Osteocyte (in vitro differentiated cells): Measurements from ENCODE around the gene PSTPIP1. TPM values are rescaled to one million over a fixed set of nuclear protein-coding genes. Genes with fewer than 3 reads are reported as not detected.

Experiments used
- DNase-seq: peaks from one replicate; pipeline ENCODE4 v3.0.0; 2021; ENCODE audit warnings: mixed read lengths; ENCODE audit not compliant: unreplicated experiment; ENCODE audit errors: extremely low spot score
- H3K27ac Mint-ChIP-seq: one replicate; pipeline ENCODE4 v1.8.0; 2021; ENCODE audit warnings: mild to moderate bottlenecking, mixed read lengths; ENCODE audit not compliant: unreplicated experiment
- H3K27me3 Mint-ChIP-seq: one replicate; pipeline ENCODE4 v1.8.0; 2021; ENCODE audit warnings: mixed read lengths; ENCODE audit not compliant: unreplicated experiment
- H3K36me3 Mint-ChIP-seq: one replicate; pipeline ENCODE4 v1.8.0; 2021; ENCODE audit warnings: mixed read lengths; ENCODE audit not compliant: unreplicated experiment
- H3K4me1 Mint-ChIP-seq: one replicate; pipeline ENCODE4 v1.8.0; 2021; ENCODE audit warnings: mixed read lengths; ENCODE audit not compliant: unreplicated experiment
- H3K4me3 Mint-ChIP-seq: one replicate; pipeline ENCODE4 v1.8.0; 2021; ENCODE audit warnings: mild to moderate bottlenecking, moderate library complexity, mixed read lengths; ENCODE audit not compliant: unreplicated experiment
- H3K9me3 Mint-ChIP-seq: one replicate; pipeline ENCODE4 v1.8.0; 2021; ENCODE audit warnings: mixed read lengths; ENCODE audit not compliant: unreplicated experiment
- long read RNA-seq: library from polyadenylated mRNA; unstranded; transcript quantifications from one replicate; pipeline ENCODE4 v2.0.0, GENCODE V29; 2021
- total RNA-seq: library from RNA; stranded (reverse); gene quantifications from 2 replicates; pipeline ENCODE4 v1.2.1, GENCODE V29; 2021
- TF ChIP-seq, protein P1 (sequence below): fragments of 200-600 bp; sonication (generic); IDR thresholded peaks from 2 replicates; pipeline ENCODE4 v1.5.0; 2021; ENCODE audit warnings: antibody characterized with exemption, mild to moderate bottlenecking, moderate library complexity

Gene PSTPIP1
- not detected in 2 replicates for total RNA-seq
- long read RNA-seq = 0 reads

DNA sequence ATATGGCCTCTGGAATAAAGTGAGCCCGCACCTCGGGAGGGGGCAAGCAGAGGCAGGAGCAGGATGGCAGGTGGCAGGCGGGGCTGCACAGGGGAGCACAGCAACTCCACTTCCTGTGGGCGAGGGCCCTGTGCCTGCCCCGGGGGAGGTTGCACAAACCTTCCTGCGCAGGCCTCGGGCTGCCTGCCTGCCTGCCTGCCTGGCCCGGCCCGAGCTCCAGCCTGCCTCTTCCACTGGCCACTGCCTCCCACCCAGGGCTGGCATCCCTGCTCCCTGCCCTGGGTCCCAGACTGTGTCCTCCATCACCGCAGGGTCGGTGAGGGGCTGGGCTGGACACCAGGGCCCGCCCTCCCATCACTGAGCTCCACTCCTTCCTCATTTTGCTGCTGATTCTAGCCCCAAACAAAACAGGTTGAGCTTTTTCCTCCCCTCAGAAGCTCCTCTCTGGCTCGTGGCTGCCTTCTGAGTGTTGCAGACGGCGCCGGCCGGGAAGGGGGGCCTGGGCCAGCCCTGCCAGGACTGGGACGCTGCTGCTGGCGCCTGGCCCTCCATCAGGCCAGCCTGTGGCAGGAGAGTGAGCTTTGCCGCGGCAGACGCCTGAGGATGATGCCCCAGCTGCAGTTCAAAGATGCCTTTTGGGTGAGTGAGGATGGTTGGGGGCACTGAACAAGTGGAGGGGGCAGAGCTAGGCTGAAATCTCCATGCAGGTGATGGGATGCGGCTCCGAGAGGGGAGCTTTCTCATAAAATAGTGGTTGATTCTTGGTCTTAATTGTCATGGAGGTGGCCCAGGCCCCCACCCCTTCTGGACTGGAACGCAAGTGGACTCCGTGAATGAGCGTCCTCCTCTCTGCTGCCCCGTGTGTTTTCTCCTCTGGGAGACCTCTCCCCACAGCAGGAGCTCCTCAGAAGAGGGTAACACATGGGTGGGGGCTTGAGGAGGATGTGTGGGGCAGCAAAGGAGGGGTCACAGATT is at the start of gene PSTPIP1:
Gene PSTPIP1 (plus strand): TSS at position 156 of the 975 bp plus-strand sequence. CDS start 448 bp downstream, at position 604.
- H3K9me3 Mint-ChIP-seq = no peaks in the 10 kb centered on the region
- TF ChIP-seq, protein P1, sequence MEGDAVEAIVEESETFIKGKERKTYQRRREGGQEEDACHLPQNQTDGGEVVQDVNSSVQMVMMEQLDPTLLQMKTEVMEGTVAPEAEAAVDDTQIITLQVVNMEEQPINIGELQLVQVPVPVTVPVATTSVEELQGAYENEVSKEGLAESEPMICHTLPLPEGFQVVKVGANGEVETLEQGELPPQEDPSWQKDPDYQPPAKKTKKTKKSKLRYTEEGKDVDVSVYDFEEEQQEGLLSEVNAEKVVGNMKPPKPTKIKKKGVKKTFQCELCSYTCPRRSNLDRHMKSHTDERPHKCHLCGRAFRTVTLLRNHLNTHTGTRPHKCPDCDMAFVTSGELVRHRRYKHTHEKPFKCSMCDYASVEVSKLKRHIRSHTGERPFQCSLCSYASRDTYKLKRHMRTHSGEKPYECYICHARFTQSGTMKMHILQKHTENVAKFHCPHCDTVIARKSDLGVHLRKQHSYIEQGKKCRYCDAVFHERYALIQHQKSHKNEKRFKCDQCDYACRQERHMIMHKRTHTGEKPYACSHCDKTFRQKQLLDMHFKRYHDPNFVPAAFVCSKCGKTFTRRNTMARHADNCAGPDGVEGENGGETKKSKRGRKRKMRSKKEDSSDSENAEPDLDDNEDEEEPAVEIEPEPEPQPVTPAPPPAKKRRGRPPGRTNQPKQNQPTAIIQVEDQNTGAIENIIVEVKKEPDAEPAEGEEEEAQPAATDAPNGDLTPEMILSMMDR = no peak
- H3K27me3 Mint-ChIP-seq = no peaks in the 10 kb centered on the region
- no peaks in the 10 kb centered on the region for H3K4me1 Mint-ChIP-seq
- no peaks in the 10 kb centered on the region for H3K36me3 Mint-ChIP-seq
- no peak within 1 kb of the TSS for H3K27ac Mint-ChIP-seq
- H3K4me3 Mint-ChIP-seq = no peak within 1 kb of the TSS
- no peak for DNase-seq

DNA sequence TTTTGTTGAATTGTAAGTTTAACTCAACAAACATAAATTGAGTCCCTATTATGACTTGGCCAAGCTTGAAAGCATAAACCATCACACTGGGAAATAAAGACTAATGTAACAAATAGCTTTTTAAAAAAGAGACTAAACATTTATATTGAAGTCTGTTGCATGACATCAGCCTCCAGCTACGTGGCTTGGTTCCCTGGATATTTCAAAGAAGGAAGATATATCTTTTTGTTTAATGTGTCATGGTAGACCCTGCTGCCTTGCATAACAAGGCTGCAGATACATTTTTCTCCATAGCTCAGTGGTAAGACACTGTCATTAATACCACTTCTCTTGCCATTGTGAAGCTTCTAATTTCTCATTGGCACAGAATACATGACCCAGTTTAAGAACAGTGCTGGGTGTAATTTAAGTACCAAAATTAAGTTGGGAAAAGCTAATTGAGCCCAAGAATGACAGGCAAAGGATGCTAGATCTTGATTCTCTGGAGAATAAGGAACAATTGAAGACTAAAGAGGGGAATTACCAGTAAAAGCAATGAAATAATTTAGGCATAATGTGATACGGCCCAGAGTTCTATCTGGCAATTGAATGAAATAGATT is 49.3 kb upstream of the PSTPIP1 start:
- Mint-ChIP-seq H3K9me3 (no peaks in the 10 kb centered on the region), H3K27ac (no peak overlapping the region), H3K27me3 (no peaks in the 10 kb centered on the region), H3K4me3 (no peak overlapping the region), H3K4me1 (no peaks in the 10 kb centered on the region), H3K36me3 (peaks cover 53% of the 10 kb centered on the region)
- DNase-seq = no peak
- TF ChIP-seq, protein P1 = no peak

DNA sequence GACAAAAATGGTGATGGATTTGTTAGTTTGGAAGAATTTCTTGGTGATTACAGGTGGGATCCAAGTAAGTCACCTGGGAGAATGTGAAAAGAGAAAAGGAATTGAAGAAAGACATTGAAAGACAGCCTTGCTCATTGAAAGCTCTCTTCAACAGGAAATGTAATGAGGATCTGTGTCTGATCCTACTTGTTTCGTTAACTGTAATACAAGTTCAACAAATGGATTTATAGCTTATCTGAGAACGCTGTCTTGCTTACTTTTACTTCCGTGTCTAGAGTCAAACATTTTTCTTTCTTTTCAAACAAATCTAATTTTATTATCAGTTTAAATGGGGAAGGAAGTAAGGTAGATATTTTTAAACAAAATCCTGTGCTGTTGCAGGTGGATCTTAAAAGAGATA is 47.5 kb upstream of the PSTPIP1 start:
- H3K9me3 Mint-ChIP-seq = no peaks in the 10 kb centered on the region
- no peak for DNase-seq
- TF ChIP-seq, protein P1 = no peak
- H3K4me1 Mint-ChIP-seq = no peaks in the 10 kb centered on the region
- no peaks in the 10 kb centered on the region for H3K27me3 Mint-ChIP-seq
- H3K4me3 Mint-ChIP-seq = no peak overlapping the region
- no peak overlapping the region for H3K27ac Mint-ChIP-seq
- H3K36me3 Mint-ChIP-seq = peaks cover 55% of the 10 kb centered on the region

DNA sequence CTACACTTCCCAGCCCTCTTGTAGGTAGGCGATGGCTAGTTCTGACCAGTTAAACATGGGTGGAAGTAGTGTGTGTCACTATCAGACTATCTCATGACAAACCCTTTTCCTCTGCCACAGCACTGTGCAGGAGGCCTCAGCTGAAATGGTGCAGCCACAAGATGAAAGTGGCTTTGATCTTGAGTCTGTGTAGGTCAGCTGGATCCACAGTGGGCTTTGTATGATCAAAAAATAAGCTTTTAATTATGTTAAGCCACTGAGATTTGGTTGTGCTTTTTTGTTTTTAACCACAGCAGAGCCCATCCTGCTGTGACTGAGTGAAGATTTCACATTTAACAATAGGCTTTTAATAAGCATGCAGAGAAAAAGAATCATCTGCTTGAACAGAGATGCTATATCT is 43.7 kb upstream of the PSTPIP1 start:
- H3K36me3 Mint-ChIP-seq = peaks cover 32% of the 10 kb centered on the region
- H3K27me3 Mint-ChIP-seq = no peaks in the 10 kb centered on the region
- H3K4me3 Mint-ChIP-seq = no peak overlapping the region
- H3K4me1 Mint-ChIP-seq = no peaks in the 10 kb centered on the region
- TF ChIP-seq, protein P1 = no peak
- no peaks in the 10 kb centered on the region for H3K9me3 Mint-ChIP-seq
- H3K27ac Mint-ChIP-seq = no peak overlapping the region
- no peak for DNase-seq

DNA sequence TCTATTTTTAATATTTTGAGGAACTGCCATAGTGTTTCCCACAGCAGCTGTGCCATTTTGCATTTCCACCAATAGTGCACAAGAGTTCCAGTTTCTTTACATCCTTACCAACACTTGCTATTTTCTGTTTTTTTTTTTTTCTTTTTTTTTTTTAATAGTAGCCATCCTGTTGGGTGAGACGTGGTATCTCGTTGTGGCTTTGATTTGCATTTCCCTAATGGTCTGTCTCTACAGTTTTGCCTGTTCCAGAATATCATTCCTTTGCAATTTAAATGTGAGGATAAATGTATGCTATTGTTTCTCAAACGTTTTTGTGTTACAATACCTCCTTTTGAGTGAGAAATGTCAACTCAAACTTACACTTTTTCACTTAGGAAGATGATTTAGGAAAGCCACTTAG is 41.0 kb upstream of the PSTPIP1 start:
- no peak for DNase-seq
- Mint-ChIP-seq H3K36me3 (peaks cover 15% of the 10 kb centered on the region), H3K27ac (no peak overlapping the region), H3K4me3 (no peak overlapping the region), H3K9me3 (no peaks in the 10 kb centered on the region), H3K27me3 (no peaks in the 10 kb centered on the region), H3K4me1 (no peaks in the 10 kb centered on the region)
- TF ChIP-seq, protein P1 = no peak
